NCI-H2171 (cell line): Measurements from ENCODE around the gene EXOSC5.

Experiments
- DNase-seq: peaks from one replicate; lab custom pipeline; 2025; lab: John Stamatoyannopoulos, UW

Gene EXOSC5

DNA sequence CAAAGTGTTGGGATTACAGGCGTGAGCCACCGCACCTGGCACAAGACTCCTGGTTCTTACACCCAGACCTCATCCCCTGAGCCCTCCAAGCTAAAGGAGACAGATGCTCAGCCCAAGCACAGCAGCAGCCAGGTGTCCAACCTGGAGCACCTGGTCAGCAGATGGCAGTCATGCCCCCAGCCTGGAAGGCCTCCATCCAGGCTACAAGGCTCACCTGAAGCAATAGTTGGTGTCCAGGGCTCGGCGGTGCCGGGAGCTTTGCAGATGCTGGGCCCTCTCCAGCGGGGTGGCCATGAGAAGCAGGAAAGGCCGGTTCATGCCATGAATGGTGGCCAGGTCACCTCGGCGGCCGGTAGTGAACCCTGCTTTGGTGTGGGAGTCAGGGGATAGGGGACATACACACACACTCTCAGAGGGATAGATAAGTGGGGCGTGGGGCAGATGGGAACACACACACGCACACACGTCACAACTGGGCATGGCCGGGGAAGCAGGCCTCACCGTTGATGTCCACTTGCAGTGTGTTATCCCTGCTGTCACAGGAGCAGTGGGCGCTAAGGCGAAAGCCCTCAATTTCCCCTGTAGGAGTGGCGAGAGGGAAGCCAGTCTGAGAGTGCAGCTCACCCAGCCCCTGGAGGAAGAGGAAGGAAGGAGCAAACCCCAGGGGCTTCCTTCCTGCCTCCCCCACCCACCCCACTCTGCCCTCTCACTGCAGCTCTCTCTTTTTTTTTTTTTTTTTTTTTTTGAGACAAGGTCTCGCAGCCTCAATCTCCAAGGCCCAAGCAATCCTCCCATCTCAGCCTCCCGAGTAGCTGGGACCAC is 55.3 kb downstream of the EXOSC5 start:
- no peak for DNase-seq

DNA sequence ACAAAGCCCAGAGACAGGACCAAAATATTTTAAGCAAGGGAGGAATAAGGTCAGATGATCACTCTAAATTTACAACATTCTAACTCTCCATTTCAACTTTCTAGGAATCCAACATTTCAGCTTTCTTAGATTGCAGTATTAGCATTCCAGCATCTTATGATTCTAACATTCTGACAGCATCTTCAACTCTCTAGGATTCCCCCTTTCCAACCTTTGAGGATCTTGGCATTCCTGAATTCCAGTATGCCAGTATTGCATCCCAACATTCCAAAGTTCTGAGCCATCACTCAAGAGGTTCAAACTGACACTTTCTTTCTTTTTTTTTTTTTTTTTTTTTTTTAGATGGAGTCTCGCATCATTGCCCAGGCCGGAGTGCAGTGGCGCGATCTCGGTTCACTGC is 57.2 kb downstream of the EXOSC5 start:
- DNase-seq: no peak
